H1 (cell line): ENCODE data around the gene RSPH6A. TPM values are rescaled to one million over a fixed set of nuclear protein-coding genes. Genes with fewer than 3 reads are reported as not detected.

Experiments
- BACH1 ChIP-seq: IDR thresholded peaks from 2 replicates; pipeline ENCODE4 v1.6.1; 2012; ENCODE audit warnings: low read length, improper control_type of control experiment
- CBX5 ChIP-seq: fragments of 300-800, 300-1000 bp; sonication (generic); IDR thresholded peaks from 2 replicates; pipeline ENCODE4 v1.7.1; 2016; ENCODE audit warnings: antibody characterized with exemption, low read length, low read depth
- CEBPB ChIP-seq: IDR thresholded peaks from 2 replicates; pipeline ENCODE4 v1.6.1; 2012; ENCODE audit warnings: low read depth, low read length
- EGR1 ChIP-seq: IDR thresholded peaks from 2 replicates; pipeline ENCODE4 v1.6.1; 2011; ENCODE audit warnings: low read depth, low read length, borderline replicate concordance
- KDM1A ChIP-seq: fragments of 200-600, 300-600 bp; sonication (generic); IDR thresholded peaks from 2 replicates; pipeline ENCODE4 v1.7.1; 2016; ENCODE audit warnings: mild to moderate bottlenecking, low read length, borderline replicate concordance
- KDM4A ChIP-seq: IDR thresholded peaks from one replicate; pipeline ENCODE4 v1.7.1; 2012; ENCODE audit warnings: low read depth, mild to moderate bottlenecking, moderate library complexity, low read length, inconsistent platforms; ENCODE audit not compliant: severe bottlenecking
- MAFK ChIP-seq: IDR thresholded peaks from 2 replicates; pipeline ENCODE4 v1.6.1; 2012; ENCODE audit warnings: low read depth, mild to moderate bottlenecking, improper control_type of control experiment, low read length
- PHF8 ChIP-seq: fragments of 200-600 bp; sonication (generic); conservative IDR thresholded peaks from 2 replicates; pipeline ENCODE4 v1.7.1; 2012; ENCODE audit warnings: low read depth, mild to moderate bottlenecking, inconsistent platforms, low read length, moderate library complexity
- SIN3A ChIP-seq, 2 experiments: IDR thresholded peaks in 1 of 2; conservative IDR thresholded peaks in 1 of 2; 2 replicates each; pipeline ENCODE4 v1.6.1; 2011 to 2012; ENCODE audit warnings: low read length in 2 of 2, improper control_type of control experiment in 1 of 2, low read depth in 1 of 2, mild to moderate bottlenecking in 1 of 2
- SP1 ChIP-seq: IDR thresholded peaks from 2 replicates; pipeline ENCODE4 v1.6.1; 2011; ENCODE audit warnings: low read depth, low read length
- TEAD4 ChIP-seq: IDR thresholded peaks from 2 replicates; pipeline ENCODE4 v1.6.1; 2012; ENCODE audit warnings: low read depth, low read length, inconsistent platforms, mixed read lengths
- YY1 ChIP-seq: IDR thresholded peaks from 2 replicates; pipeline ENCODE4 v1.6.1; 2011; ENCODE audit warnings: low read depth, mild to moderate bottlenecking, low read length
- polyA plus RNA-seq, 7 experiments: library from polyadenylated mRNA; depleted of rRNA in 3 of 7; stranded (reverse) in 5 of 7; unstranded in 2 of 7; fragments of >200 nt in 5 of 7; fragments of 200-250 nt in 2 of 7; gene quantifications; 1 replicate in 5 of 7; 2 replicates in 1 of 7; 4 replicates in 1 of 7; pipeline versions ENCODE4 v1.2.1 to v1.2.3, GENCODE V29; 2011 to 2013; ENCODE audit warnings: missing spikeins in 2 of 7, mixed read lengths in 2 of 7
- total RNA-seq: library from RNA; stranded (reverse); fragmentation: NEBNext Ultra II Directional; extraction: Animal tissue kit (Norgen Biotek cat#: 25700); gene quantifications from 2 replicates; pipeline ENCODE4 v1.2.1, GENCODE V29; 2021
- TF ChIP-seq, protein P1 (sequence below): IDR thresholded peaks from 2 replicates; pipeline ENCODE4 v1.6.1; 2011; ENCODE audit warnings: low read length, improper control_type of control experiment
- TF ChIP-seq, protein P2 (sequence below): IDR thresholded peaks from 2 replicates; pipeline ENCODE4 v1.6.1; 2012; ENCODE audit warnings: low read length, inconsistent platforms
- TF ChIP-seq, protein P3 (sequence below): IDR thresholded peaks from 2 replicates; pipeline ENCODE4 v1.6.1; 2012; ENCODE audit warnings: inconsistent platforms
- TF ChIP-seq, protein P4 (sequence below), 3 experiments: IDR thresholded peaks; 1 replicate in 2 of 3; 2 replicates in 1 of 3; pipeline versions ENCODE4 v1.5.1 to v1.6.1; 2011; ENCODE audit warnings: low read length in 3 of 3, mild to moderate bottlenecking in 3 of 3, inconsistent platforms in 2 of 3, low read depth in 1 of 3, moderate library complexity in 1 of 3; ENCODE audit not compliant: insufficient read depth in 1 of 3; ENCODE audit errors: control extremely low read depth in 1 of 3
- TF ChIP-seq, protein P5 (sequence below): IDR thresholded peaks from 2 replicates; pipeline ENCODE4 v1.6.1; 2011; ENCODE audit warnings: low read depth, mild to moderate bottlenecking, low read length; ENCODE audit not compliant: insufficient read depth

Gene RSPH6A
- total and polyA plus RNA-seq, 2 of the 8 experiments (the other 6 are each of a cell fraction or from before 2014, with no cell fraction given): 0.05 to 0.19 TPM

DNA sequence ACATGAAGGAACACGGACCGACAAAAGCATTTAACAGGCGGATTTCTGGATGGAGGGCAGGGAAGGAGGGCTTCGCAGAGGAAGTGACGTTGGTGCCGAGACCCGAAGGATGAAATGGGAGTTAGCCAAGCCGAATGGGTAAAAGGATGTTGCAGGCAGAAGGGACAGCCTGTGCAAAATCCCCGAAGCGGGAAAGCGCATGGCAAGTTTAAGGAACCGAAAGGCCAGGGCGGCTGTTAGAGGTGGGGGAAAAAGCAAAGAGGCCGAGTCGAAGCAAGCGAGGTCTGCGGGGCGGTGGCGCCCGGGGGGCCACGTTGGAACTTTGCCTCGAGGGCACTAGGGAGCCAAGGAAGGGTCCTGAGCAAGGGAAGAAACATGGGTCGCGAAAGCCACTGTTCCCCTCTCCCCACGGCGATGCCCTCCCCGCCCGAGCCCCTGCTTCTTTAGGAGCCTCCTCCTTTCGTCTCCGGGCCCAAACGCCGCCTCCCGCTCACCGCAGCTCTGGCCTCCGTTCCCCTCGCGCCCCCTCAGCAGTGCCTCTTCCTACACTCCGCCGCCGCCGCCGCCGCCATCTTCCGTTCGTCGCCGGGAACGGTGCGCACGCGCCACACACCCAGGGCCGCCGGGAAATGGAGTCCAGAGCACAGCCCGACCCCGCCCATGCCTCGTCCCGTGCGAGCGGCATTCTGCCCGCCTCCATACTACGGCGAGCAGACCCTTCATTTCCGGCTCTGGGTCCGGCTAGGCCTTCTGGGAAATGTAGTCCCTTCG, 47.6 kb upstream of the RSPH6A start, which contains the start of gene SYMPK (continued):
- TF ChIP-seq, protein P1, sequence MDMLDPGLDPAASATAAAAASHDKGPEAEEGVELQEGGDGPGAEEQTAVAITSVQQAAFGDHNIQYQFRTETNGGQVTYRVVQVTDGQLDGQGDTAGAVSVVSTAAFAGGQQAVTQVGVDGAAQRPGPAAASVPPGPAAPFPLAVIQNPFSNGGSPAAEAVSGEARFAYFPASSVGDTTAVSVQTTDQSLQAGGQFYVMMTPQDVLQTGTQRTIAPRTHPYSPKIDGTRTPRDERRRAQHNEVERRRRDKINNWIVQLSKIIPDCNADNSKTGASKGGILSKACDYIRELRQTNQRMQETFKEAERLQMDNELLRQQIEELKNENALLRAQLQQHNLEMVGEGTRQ: peak; percentile 62; the same call in 1 of the 2 replicates
- TF ChIP-seq KDM1A (peak; percentile 73; the same call in 1 of the 2 replicates), TEAD4 (no peak), MAFK (no peak), EGR1 (no peak), BACH1 (no peak), PHF8 (peak; percentile 90), KDM4A (no peak), CEBPB (no peak), SP1 (peak; percentile 74), YY1 (peak; percentile 93), SIN3A (conservative IDR thresholded peaks at IDR 0.05 in 1 of 2, IDR thresholded peaks at IDR 0.05 in 1 of 2; ENCODE audit: low read depth in 1 of 2, low read length in 2 of 2) (peak in 1 of 2 experiments; percentile 29; a peak in 1 of 4 replicates), CBX5 (no peak)
- TF ChIP-seq, protein P2, sequence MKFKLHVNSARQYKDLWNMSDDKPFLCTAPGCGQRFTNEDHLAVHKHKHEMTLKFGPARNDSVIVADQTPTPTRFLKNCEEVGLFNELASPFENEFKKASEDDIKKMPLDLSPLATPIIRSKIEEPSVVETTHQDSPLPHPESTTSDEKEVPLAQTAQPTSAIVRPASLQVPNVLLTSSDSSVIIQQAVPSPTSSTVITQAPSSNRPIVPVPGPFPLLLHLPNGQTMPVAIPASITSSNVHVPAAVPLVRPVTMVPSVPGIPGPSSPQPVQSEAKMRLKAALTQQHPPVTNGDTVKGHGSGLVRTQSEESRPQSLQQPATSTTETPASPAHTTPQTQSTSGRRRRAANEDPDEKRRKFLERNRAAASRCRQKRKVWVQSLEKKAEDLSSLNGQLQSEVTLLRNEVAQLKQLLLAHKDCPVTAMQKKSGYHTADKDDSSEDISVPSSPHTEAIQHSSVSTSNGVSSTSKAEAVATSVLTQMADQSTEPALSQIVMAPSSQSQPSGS: no peak
- TF ChIP-seq, protein P3, sequence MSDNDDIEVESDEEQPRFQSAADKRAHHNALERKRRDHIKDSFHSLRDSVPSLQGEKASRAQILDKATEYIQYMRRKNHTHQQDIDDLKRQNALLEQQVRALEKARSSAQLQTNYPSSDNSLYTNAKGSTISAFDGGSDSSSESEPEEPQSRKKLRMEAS: peak; percentile 38
- TF ChIP-seq, protein P4, sequence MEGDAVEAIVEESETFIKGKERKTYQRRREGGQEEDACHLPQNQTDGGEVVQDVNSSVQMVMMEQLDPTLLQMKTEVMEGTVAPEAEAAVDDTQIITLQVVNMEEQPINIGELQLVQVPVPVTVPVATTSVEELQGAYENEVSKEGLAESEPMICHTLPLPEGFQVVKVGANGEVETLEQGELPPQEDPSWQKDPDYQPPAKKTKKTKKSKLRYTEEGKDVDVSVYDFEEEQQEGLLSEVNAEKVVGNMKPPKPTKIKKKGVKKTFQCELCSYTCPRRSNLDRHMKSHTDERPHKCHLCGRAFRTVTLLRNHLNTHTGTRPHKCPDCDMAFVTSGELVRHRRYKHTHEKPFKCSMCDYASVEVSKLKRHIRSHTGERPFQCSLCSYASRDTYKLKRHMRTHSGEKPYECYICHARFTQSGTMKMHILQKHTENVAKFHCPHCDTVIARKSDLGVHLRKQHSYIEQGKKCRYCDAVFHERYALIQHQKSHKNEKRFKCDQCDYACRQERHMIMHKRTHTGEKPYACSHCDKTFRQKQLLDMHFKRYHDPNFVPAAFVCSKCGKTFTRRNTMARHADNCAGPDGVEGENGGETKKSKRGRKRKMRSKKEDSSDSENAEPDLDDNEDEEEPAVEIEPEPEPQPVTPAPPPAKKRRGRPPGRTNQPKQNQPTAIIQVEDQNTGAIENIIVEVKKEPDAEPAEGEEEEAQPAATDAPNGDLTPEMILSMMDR (IDR thresholded peaks at IDR 0.05; ENCODE audit: control extremely low read depth in 1 of 3, insufficient read depth in 1 of 3, low read depth in 1 of 3, low read length in 3 of 3): no peak
- TF ChIP-seq, protein P5, sequence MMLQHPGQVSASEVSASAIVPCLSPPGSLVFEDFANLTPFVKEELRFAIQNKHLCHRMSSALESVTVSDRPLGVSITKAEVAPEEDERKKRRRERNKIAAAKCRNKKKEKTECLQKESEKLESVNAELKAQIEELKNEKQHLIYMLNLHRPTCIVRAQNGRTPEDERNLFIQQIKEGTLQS: no peak
